Left lung (tissue), 10 donors: ENCODE measurements around the gene SEC24D. TPM values are rescaled to one million over a fixed set of nuclear protein-coding genes. Genes with fewer than 3 reads are reported as not detected.
A peak's percentile ranks its signal among the peaks of the same experiment; 100 is the strongest.

Source experiments
- ATAC-seq: fragments of 200-7000 bp; cut with Tn5 transposase; one replicate; pipeline ENCODE4 v1.9.1; 2020; ENCODE audit warnings: moderate library complexity
- DNase-seq, 4 donors: peaks; one replicate each; pipeline ENCODE4 v3.0.0-alpha.2; 2013 to 2020
- H3K27ac ChIP-seq, 2 donors: fragments of 200-600 bp; sonication (generic) in 1 of 2; one replicate each; pipeline versions ENCODE4 v1.5.0 to v1.8.0; 2020 to 2021
- H3K27me3 ChIP-seq, 2 donors: fragments of 200-600 bp; sonication (generic) in 1 of 2; one replicate each; pipeline versions ENCODE4 v1.5.0 to v1.8.0; 2020 to 2021
- H3K36me3 ChIP-seq, 2 donors: fragments of 200-600 bp; sonication (generic) in 1 of 2; one replicate each; pipeline versions ENCODE4 v1.5.0 to v1.8.0; 2020 to 2021
- H3K4me1 ChIP-seq, 2 donors: fragments of 200-600 bp; one replicate each; pipeline ENCODE4 v1.8.0; 2021
- H3K4me3 ChIP-seq, 2 donors: fragments of 200-600 bp; sonication (generic) in 1 of 2; one replicate each; pipeline versions ENCODE4 v1.5.0 to v1.8.0; 2020 to 2021; ENCODE audit warnings: mild to moderate bottlenecking in 1 of 2
- H3K9me3 ChIP-seq, 2 donors: fragments of 200-600 bp; sonication (generic) in 1 of 2; one replicate each; pipeline versions ENCODE4 v1.5.0 to v1.8.0; 2020 to 2021
- intact Hi-C, 2 donors: fragments of 100-400 bp; cut with DNase I; formaldehyde crosslinking; loops; one replicate each; pipeline versions ENCODE4 v1.11.2 to v1.14.2; 2022
- polyA plus RNA-seq, 6 donors: library from polyadenylated mRNA; unstranded; fragments of 120-200 nt; gene quantifications; one replicate each; pipeline ENCODE4 v1.2.1, GENCODE V29; 2013; ENCODE audit not compliant: insufficient read length in 6 of 6
- total RNA-seq, 2 donors: library from RNA; stranded (reverse); fragmentation: NEBNext Ultra II Directional; extraction: Animal tissue kit (Norgen Biotek cat#: 25700); gene quantifications; one replicate each; pipeline ENCODE4 v1.2.1, GENCODE V29; 2021
- TF ChIP-seq, protein P1 (sequence below), 2 donors: fragments of 200-600 bp; sonication (generic) in 1 of 2; IDR thresholded peaks; one replicate each; pipeline versions ENCODE4 v1.5.0 to v1.8.0; 2021; ENCODE audit warnings: antibody characterized with exemption in 2 of 2
- donor health status: DM: no; HTN: yes; CAD: no.
- donor health status: DM: no; HTN: no; CAD: no.

Gene SEC24D
- total and polyA plus RNA-seq, 8 donors = 40.7 to 99.4 (median 50.4) TPM

DNA sequence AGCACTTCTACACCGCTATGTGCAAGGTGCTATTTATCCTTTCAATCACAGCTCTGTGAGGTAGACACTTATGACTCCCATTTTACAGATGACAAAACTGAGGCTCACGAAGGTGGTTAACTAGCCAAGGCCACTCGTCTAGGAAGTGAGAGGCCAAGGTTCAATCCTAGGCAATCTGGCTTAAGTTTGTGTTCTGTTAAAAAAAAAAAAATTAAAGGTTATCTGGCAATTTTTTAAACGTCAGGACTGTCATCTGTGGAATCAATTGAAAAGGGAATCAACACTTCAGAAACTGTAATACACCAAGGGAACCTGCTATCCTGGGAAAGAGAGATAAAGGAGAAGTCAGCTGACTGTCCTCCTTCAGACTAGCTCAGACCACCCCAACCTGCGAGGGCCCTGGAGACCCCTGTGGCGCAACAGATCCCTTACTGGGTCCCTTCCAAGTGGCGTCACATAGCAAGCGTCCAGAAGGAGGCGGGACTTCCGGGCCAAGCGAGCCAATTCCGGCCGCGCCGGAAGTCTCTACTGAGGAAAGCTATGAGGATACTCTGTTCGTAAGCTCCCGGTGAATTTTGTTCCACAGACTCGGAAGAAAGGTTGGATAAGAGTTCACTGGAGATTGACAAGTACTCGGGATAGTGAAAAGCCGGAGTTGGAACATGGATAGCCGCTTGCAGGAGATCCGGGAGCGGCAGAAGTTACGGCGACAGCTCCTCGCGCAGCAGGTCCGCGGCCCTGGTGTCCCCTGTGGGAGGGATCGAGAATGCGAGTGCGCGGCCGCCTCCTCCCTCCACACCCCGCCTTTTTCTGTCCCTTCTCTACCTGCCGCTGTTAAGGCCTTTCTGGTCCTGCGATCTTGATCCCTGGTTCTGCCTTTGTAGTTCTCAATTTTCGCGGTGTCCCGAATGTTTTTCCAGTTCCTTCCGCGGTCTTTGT is 150.8 kb downstream of the SEC24D start, which contains the start of gene METTL14:
TSS of gene METTL14 (plus strand) at position 520 of the 939 bp plus-strand sequence. CDS start at position 663, 143 bp downstream.
- Histone ChIP-seq H3K27ac (peak within 1 kb of the TSS; percentile 82 to 87), H3K9me3 (no peaks in the 10 kb centered on the region), H3K4me3 (peak within 1 kb of the TSS; percentile 52 to 70), H3K36me3 (peaks cover 0 to 24% of the 10 kb centered on the region in 2 donors), H3K27me3 (no peaks in the 10 kb centered on the region), H3K4me1 (peaks cover 10 to 24% of the 10 kb centered on the region in 2 donors)
- intact Hi-C loops = no loop called here
- TF ChIP-seq, protein P1, sequence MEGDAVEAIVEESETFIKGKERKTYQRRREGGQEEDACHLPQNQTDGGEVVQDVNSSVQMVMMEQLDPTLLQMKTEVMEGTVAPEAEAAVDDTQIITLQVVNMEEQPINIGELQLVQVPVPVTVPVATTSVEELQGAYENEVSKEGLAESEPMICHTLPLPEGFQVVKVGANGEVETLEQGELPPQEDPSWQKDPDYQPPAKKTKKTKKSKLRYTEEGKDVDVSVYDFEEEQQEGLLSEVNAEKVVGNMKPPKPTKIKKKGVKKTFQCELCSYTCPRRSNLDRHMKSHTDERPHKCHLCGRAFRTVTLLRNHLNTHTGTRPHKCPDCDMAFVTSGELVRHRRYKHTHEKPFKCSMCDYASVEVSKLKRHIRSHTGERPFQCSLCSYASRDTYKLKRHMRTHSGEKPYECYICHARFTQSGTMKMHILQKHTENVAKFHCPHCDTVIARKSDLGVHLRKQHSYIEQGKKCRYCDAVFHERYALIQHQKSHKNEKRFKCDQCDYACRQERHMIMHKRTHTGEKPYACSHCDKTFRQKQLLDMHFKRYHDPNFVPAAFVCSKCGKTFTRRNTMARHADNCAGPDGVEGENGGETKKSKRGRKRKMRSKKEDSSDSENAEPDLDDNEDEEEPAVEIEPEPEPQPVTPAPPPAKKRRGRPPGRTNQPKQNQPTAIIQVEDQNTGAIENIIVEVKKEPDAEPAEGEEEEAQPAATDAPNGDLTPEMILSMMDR (IDR thresholded peaks at IDR 0.05) = no peak
- DNase-seq (peak; percentile 91 to 96 (median 96)), ATAC-seq (peak; percentile 98)

DNA sequence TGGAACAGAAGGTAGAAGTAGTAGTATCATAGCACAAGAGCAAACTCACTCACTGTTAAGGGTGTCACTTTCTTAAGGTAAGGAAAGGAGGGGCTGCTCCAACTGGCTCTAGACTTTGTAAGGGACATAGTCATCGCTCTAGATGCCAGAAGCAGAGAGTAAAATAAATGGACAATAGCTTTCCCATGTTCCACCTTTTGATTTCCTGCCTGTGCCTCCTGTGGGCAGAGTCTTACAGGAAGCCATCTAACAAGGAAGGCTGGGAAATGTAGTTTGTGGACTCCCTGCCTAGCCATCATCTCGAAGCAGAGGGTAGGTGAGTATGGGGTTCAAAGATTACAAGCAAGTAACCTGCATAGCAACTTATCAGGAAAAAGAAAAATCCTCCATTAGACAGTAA is 152.4 kb downstream of the SEC24D start:
- intact Hi-C loops = no loop called here
- TF ChIP-seq, protein P1 (IDR thresholded peaks at IDR 0.05) = no peak
- peaks cover 0 to 8% of the 10 kb centered on the region in 2 donors for H3K36me3 ChIP-seq
- H3K27ac ChIP-seq = no peak overlapping the region
- H3K4me3 ChIP-seq = no peak overlapping the region
- DNase-seq (no peak), ATAC-seq (no peak)
- H3K4me1 ChIP-seq = peaks cover 10 to 24% of the 10 kb centered on the region in 2 donors
- H3K9me3 ChIP-seq = no peaks in the 10 kb centered on the region
- H3K27me3 ChIP-seq = no peaks in the 10 kb centered on the region

DNA sequence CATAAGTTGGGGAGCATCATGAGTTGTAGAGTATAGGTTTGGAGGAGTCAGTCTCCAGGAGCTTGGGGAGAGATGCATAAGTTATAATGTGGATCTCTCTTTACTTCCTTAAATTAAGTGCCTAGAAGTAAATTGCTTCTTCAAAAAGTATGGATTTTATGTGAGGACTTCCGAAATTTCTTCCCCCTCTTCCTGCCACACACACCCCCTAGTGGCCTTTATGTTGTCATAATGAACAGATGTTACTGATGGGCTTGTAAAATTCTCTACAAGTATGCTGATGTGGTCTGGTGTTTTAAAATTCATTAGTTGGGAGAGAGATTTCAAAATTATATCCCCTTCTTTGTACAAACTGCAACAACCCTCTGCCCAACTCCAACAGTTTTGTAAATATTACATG is 153.0 kb downstream of the SEC24D start:
- H3K9me3 ChIP-seq = no peaks in the 10 kb centered on the region
- intact Hi-C loops = no loop called here
- no peak overlapping the region for H3K4me3 ChIP-seq
- no peaks in the 10 kb centered on the region for H3K27me3 ChIP-seq
- H3K27ac ChIP-seq = no peak overlapping the region
- TF ChIP-seq, protein P1 (IDR thresholded peaks at IDR 0.05) = peak in 1 of 2 donors; percentile 33
- peaks cover 10 to 24% of the 10 kb centered on the region in 2 donors for H3K4me1 ChIP-seq
- ATAC-seq = no peak
- peak in 1 of 4 donors; percentile 16 for DNase-seq
- H3K36me3 ChIP-seq = peaks cover 0 to 2% of the 10 kb centered on the region in 2 donors

DNA sequence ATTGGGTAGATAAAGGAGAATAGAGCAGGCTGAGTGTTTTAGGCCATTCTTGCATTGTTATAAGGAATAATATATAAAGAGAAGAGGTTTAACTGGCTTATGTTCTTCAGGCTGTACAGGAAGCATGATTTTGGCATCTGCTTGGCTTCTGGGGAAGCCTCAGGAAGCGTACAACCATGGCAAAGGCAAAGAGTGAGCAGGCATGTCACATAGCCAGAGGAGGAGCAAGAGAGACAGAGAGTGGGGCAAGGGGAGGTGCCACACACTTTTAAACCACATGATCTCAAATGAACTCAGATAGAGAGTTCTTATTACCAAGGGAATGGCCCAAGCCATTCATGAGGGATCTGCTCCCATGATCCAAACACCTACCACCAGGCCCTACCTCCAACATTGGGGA is 155.1 kb downstream of the SEC24D start:
- H3K9me3 ChIP-seq = no peaks in the 10 kb centered on the region
- ATAC-seq = no peak

DNA sequence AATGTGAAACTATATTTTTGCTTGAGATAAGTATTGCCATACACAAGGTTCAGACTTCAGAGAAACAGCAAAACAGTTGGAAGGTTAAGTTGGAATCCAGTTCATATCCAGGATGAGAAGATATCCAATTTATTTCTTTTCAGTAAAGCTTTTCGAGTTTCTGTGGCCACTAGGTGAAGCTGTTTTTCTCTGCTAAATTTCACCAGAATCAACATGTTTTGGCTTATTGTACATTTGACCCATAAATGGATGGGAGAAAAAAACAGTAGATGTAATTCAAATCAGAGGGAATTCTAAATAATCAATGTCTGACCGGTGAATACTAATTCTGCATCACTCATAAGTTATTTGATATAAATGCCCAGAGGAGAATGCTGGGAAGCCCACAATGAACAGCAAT is 159.8 kb downstream of the SEC24D start:
- intact Hi-C loops = no loop called here
- ATAC-seq (no peak), DNase-seq (no peak)
- Histone ChIP-seq H3K4me1 (no peaks in the 10 kb centered on the region), H3K27ac (no peak overlapping the region), H3K36me3 (no peaks in the 10 kb centered on the region), H3K9me3 (no peaks in the 10 kb centered on the region), H3K4me3 (no peak overlapping the region), H3K27me3 (no peaks in the 10 kb centered on the region)
- TF ChIP-seq, protein P1 (IDR thresholded peaks at IDR 0.05) = no peak

More for the DNA sequence above, 155.1 kb downstream of the SEC24D start:
- Histone ChIP-seq H3K4me1 (peaks cover 0 to 6% of the 10 kb centered on the region in 2 donors), H3K4me3 (no peak overlapping the region), H3K27me3 (no peaks in the 10 kb centered on the region), H3K27ac (no peak overlapping the region), H3K36me3 (no peaks in the 10 kb centered on the region)
- DNase-seq = no peak
- TF ChIP-seq, protein P1 (IDR thresholded peaks at IDR 0.05) = no peak
- intact Hi-C loops = no loop called here
